AG10803 (cell line): ENCODE measurements around the gene CASP14.
A peak's percentile ranks its signal among the peaks of the same experiment; 100 is the strongest.

ENCODE experiments used
- DNase-seq: peaks from one replicate; pipeline ENCODE4 v3.0.0; 2010; ENCODE audit warnings: low read depth
- H3K4me3 ChIP-seq: 2 replicates; pipeline ENCODE4 v1.5.1; 2011; ENCODE audit warnings: mild to moderate bottlenecking, low read length, control low read depth
- TF ChIP-seq, protein P1 (sequence below): conservative IDR thresholded peaks from 2 replicates; pipeline ENCODE4 v1.5.1; 2011; ENCODE audit warnings: mild to moderate bottlenecking, low read length, control low read depth, inconsistent platforms

Gene CASP14

GRCh38 chr19:15104411-15104810, 55.1 kb downstream of the CASP14 start:
- TF ChIP-seq, protein P1, sequence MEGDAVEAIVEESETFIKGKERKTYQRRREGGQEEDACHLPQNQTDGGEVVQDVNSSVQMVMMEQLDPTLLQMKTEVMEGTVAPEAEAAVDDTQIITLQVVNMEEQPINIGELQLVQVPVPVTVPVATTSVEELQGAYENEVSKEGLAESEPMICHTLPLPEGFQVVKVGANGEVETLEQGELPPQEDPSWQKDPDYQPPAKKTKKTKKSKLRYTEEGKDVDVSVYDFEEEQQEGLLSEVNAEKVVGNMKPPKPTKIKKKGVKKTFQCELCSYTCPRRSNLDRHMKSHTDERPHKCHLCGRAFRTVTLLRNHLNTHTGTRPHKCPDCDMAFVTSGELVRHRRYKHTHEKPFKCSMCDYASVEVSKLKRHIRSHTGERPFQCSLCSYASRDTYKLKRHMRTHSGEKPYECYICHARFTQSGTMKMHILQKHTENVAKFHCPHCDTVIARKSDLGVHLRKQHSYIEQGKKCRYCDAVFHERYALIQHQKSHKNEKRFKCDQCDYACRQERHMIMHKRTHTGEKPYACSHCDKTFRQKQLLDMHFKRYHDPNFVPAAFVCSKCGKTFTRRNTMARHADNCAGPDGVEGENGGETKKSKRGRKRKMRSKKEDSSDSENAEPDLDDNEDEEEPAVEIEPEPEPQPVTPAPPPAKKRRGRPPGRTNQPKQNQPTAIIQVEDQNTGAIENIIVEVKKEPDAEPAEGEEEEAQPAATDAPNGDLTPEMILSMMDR = no peak
- no peak overlapping the region for H3K4me3 ChIP-seq
- DNase-seq = no peak

- H3K4me3 ChIP-seq = no peak overlapping the region
- TF ChIP-seq, protein P1 = no peak
- DNase-seq = no peak
Observed at GRCh38 chr19:15105044-15105443, 55.8 kb downstream of the CASP14 start.

GRCh38 chr19:15107061-15108010, 58.1 kb downstream of the CASP14 start, which contains the start of gene SYDE1:
Gene SYDE1 (plus strand): TSS chr19:15107401. CDS start chr19:15107434, 33 bp downstream.
- TF ChIP-seq, protein P1 = no peak
- peak; percentile 80 for DNase-seq
- H3K4me3 ChIP-seq = peak within 1 kb of the TSS; percentile 73
